HEK293 (cell line): ENCODE measurements around the gene PLEKHG7.

Experiments used
- CTCF ChIA-PET: fragments of 350-600 bp; formaldehyde crosslinking; extraction: SDS; loops from one replicate; lab custom pipeline; 2021; ENCODE audit warnings: antibody characterized with exemption; lab: Yijun Ruan, JAX
- POLR2A ChIA-PET: fragments of 300-600 bp; formaldehyde crosslinking; extraction: SDS; loops from one replicate; lab custom pipeline; 2020; ENCODE audit warnings: antibody characterized with exemption, inconsistent platforms; lab: Yijun Ruan, JAX
- H3K27ac ChIP-seq: fragments of 200-500 bp; sonication (Bioruptor generic); 2 replicates; pipeline ENCODE4 v1.5.1; 2014; ENCODE audit warnings: low read depth, low read length, control low read depth, inconsistent platforms; ENCODE audit errors: extremely low read depth
- H3K36me3 ChIP-seq, 2 experiments: fragments of 200-500 bp in 1 of 2; sonication (Bioruptor generic) in 1 of 2; 1 replicate in 1 of 2; 2 replicates in 1 of 2; pipeline ENCODE4 v1.5.1; 2014 to 2017; ENCODE audit warnings: inconsistent platforms in 2 of 2, low read length in 2 of 2; ENCODE audit not compliant: control insufficient read depth in 2 of 2, insufficient read depth in 1 of 2
- H3K4me1 ChIP-seq: fragments of 200-500 bp; sonication (Bioruptor generic); 2 replicates; pipeline ENCODE4 v1.5.1; 2014; ENCODE audit warnings: mild to moderate bottlenecking, low read length, inconsistent platforms; ENCODE audit not compliant: control insufficient read depth, insufficient read depth
- H3K4me3 ChIP-seq: 2 replicates; pipeline ENCODE4 v1.5.1; 2011; ENCODE audit warnings: low read depth, mild to moderate bottlenecking, control low read depth, low read length, moderate library complexity
- H3K9me3 ChIP-seq: fragments of 200-500 bp; sonication (Bioruptor generic); 2 replicates; pipeline ENCODE4 v1.5.1; 2014; ENCODE audit warnings: low read depth, low read length, inconsistent platforms; ENCODE audit not compliant: control insufficient read depth, insufficient read depth
- GFI1B ChIP-seq: fragments of 450-650 bp; formaldehyde crosslinking; IDR thresholded peaks from 2 replicates; pipeline ENCODE4 v1.5.1; 2016; ENCODE audit warnings: missing biosample characterization, missing genetic modification characterization
- IKZF3 ChIP-seq: fragments of 450-650 bp; IDR thresholded peaks from 2 replicates; pipeline ENCODE4 v1.5.0; 2018; ENCODE audit warnings: missing biosample characterization, mild to moderate bottlenecking, missing genetic modification characterization, moderate library complexity
- KLF1 ChIP-seq: fragments of 450-650 bp; formaldehyde crosslinking; IDR thresholded peaks from 2 replicates; pipeline ENCODE4 v1.5.1; 2016; ENCODE audit warnings: missing biosample characterization, missing genetic modification characterization
- KLF17 ChIP-seq: fragments of 450-650 bp; formaldehyde crosslinking; IDR thresholded peaks from 2 replicates; pipeline ENCODE4 v1.5.1; 2016; ENCODE audit warnings: missing biosample characterization, missing genetic modification characterization
- MYNN ChIP-seq: fragments of 450-650 bp; formaldehyde crosslinking; IDR thresholded peaks from 2 replicates; pipeline ENCODE4 v1.5.1; 2016; ENCODE audit warnings: missing biosample characterization, missing genetic modification characterization, borderline replicate concordance
- RBAK ChIP-seq: fragments of 450-650 bp; formaldehyde crosslinking; IDR thresholded peaks from 2 replicates; pipeline ENCODE4 v1.5.1; 2016; ENCODE audit warnings: missing biosample characterization, missing genetic modification characterization
- SP7 ChIP-seq: fragments of 450-650 bp; formaldehyde crosslinking; IDR thresholded peaks from 2 replicates; pipeline ENCODE4 v1.5.1; 2016; ENCODE audit warnings: missing biosample characterization, missing genetic modification characterization
- TCF7L2 ChIP-seq: IDR thresholded peaks from 2 replicates; pipeline ENCODE4 v1.6.1; 2011; ENCODE audit warnings: low read depth, mild to moderate bottlenecking, inconsistent platforms, low read length, moderate library complexity, borderline replicate concordance
- ZBTB48 ChIP-seq: fragments of 450-650 bp; formaldehyde crosslinking; IDR thresholded peaks from 2 replicates; pipeline ENCODE4 v1.5.1; 2016; ENCODE audit warnings: missing biosample characterization, missing genetic modification characterization
- ZBTB7A ChIP-seq: fragments of 450-650 bp; formaldehyde crosslinking; IDR thresholded peaks from 2 replicates; pipeline ENCODE4 v1.5.1; 2016; ENCODE audit warnings: low read depth, missing biosample characterization, missing genetic modification characterization
- ZNF121 ChIP-seq: fragments of 450-650 bp; formaldehyde crosslinking; IDR thresholded peaks from 2 replicates; pipeline ENCODE4 v1.5.1; 2016; ENCODE audit warnings: missing biosample characterization, missing genetic modification characterization
- ZNF133 ChIP-seq: fragments of 450-650 bp; formaldehyde crosslinking; IDR thresholded peaks from 2 replicates; pipeline ENCODE4 v1.5.1; 2016; ENCODE audit warnings: missing biosample characterization, missing genetic modification characterization
- ZNF140 ChIP-seq: fragments of 450-650 bp; formaldehyde crosslinking; IDR thresholded peaks from 2 replicates; pipeline ENCODE4 v1.5.1; 2016; ENCODE audit warnings: missing biosample characterization, missing genetic modification characterization
- ZNF155 ChIP-seq: fragments of 450-650 bp; formaldehyde crosslinking; IDR thresholded peaks from 2 replicates; pipeline ENCODE4 v1.5.1; 2016; ENCODE audit warnings: missing biosample characterization, missing genetic modification characterization
- ZNF169 ChIP-seq: fragments of 450-650 bp; formaldehyde crosslinking; IDR thresholded peaks from 2 replicates; pipeline ENCODE4 v1.5.1; 2016; ENCODE audit warnings: missing biosample characterization, missing genetic modification characterization
- ZNF362 ChIP-seq: fragments of 450-650 bp; formaldehyde crosslinking; IDR thresholded peaks from 2 replicates; pipeline ENCODE4 v1.5.1; 2016; ENCODE audit warnings: missing biosample characterization, missing genetic modification characterization
- ZNF37A ChIP-seq: fragments of 450-650 bp; IDR thresholded peaks from 2 replicates; pipeline ENCODE4 v1.5.1; 2018; ENCODE audit warnings: missing biosample characterization, missing genetic modification characterization
- ZNF473 ChIP-seq: fragments of 450-650 bp; formaldehyde crosslinking; IDR thresholded peaks from 2 replicates; pipeline ENCODE4 v1.5.1; 2017; ENCODE audit warnings: missing biosample characterization, missing genetic modification characterization
- ZNF501 ChIP-seq: fragments of 450-650 bp; formaldehyde crosslinking; IDR thresholded peaks from 2 replicates; pipeline ENCODE4 v1.5.1; 2016; ENCODE audit warnings: missing biosample characterization, missing genetic modification characterization
- ZNF549 ChIP-seq: fragments of 450-650 bp; IDR thresholded peaks from 2 replicates; pipeline ENCODE4 v1.5.1; 2018; ENCODE audit warnings: missing biosample characterization, missing genetic modification characterization, mild to moderate bottlenecking, inconsistent platforms, moderate library complexity
- ZNF558 ChIP-seq: fragments of 450-650 bp; formaldehyde crosslinking; IDR thresholded peaks from 2 replicates; pipeline ENCODE4 v1.5.1; 2016; ENCODE audit warnings: missing biosample characterization, missing genetic modification characterization
- ZNF660 ChIP-seq: fragments of 450-650 bp; IDR thresholded peaks from 2 replicates; pipeline ENCODE4 v1.5.1; 2018; ENCODE audit warnings: missing biosample characterization, mild to moderate bottlenecking, missing genetic modification characterization
- ZSCAN5A ChIP-seq: fragments of 450-650 bp; formaldehyde crosslinking; IDR thresholded peaks from 2 replicates; pipeline ENCODE4 v1.5.1; 2016; ENCODE audit warnings: missing biosample characterization, missing genetic modification characterization
- TF ChIP-seq, protein P1 (sequence below): fragments of 450-650 bp; formaldehyde crosslinking; IDR thresholded peaks from 2 replicates; pipeline ENCODE4 v1.5.1; 2016; ENCODE audit warnings: missing biosample characterization, missing genetic modification characterization

Gene PLEKHG7

DNA sequence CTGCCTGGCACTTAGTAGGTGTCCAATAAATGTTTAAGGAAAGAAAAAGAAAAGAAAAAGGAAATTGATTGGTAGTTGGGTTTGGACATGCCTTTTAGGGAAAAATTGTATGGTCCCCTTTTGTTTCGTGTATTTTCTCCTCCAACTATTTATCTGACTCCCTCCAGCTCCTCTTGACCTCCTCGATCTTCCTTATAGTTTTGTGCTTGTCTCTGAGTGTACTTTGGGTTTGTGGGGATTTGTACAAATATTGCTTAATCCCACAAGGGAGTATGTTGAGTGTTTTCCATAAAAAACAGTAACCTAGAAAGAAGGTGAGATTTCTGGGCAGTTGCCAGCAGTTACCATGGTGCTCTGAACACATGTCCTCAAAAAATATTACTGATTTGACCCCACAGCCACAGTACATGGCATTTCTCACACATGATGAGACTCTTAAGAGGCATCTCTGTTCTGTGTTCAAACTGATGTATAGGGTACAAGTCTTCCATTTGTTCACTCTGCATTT is 15.7 kb downstream of the PLEKHG7 start:
- ChIA-PET POLR2A (no interaction called here), CTCF (interaction anchor here (1.4 kb wide), 1 partner anchor 8 kb away, joined by 5 read pairs; no protein-coding TSS in a partner anchor)
- Histone ChIP-seq H3K36me3 (no peaks in the 10 kb centered on the region), H3K4me3 (no peak overlapping the region), H3K27ac (no peak overlapping the region), H3K9me3 (no peaks in the 10 kb centered on the region), H3K4me1 (no peaks in the 10 kb centered on the region)
- TF ChIP-seq ZNF133 (tag by site-specific recombination) (no peak), RBAK (tag by site-specific recombination) (no peak), ZNF501 (tag by site-specific recombination) (no peak), ZNF169 (tag by site-specific recombination) (no peak), SP7 (no peak), ZNF155 (no peak), KLF17 (tag by site-specific recombination) (no peak), ZBTB7A (tag by site-specific recombination) (no peak), ZSCAN5A (tag by site-specific recombination) (no peak)

DNA sequence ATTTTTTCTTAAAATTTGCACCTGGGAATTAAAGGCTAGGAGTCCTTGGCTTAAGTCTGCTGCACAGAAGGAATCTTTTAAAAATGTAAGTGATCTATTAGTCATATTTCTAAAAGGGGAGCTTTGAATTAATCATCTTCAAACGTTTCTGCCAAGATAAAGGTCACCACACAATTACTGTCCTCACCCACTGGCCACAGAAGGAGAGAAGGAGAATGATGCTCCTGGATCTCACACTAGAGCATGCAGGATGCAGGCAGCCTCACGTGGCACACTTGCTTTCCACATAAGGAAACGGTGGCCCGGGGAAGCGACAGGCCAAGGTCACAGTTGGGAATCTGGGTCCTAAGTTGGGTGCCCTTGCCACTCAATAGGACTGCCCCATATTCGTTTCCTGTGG is 16.9 kb downstream of the PLEKHG7 start:
- ChIA-PET POLR2A (no interaction called here), CTCF (no interaction called here)
- Histone ChIP-seq H3K27ac (no peak overlapping the region), H3K9me3 (no peaks in the 10 kb centered on the region), H3K4me1 (no peaks in the 10 kb centered on the region), H3K36me3 (no peaks in the 10 kb centered on the region)
- TF ChIP-seq, protein P1, sequence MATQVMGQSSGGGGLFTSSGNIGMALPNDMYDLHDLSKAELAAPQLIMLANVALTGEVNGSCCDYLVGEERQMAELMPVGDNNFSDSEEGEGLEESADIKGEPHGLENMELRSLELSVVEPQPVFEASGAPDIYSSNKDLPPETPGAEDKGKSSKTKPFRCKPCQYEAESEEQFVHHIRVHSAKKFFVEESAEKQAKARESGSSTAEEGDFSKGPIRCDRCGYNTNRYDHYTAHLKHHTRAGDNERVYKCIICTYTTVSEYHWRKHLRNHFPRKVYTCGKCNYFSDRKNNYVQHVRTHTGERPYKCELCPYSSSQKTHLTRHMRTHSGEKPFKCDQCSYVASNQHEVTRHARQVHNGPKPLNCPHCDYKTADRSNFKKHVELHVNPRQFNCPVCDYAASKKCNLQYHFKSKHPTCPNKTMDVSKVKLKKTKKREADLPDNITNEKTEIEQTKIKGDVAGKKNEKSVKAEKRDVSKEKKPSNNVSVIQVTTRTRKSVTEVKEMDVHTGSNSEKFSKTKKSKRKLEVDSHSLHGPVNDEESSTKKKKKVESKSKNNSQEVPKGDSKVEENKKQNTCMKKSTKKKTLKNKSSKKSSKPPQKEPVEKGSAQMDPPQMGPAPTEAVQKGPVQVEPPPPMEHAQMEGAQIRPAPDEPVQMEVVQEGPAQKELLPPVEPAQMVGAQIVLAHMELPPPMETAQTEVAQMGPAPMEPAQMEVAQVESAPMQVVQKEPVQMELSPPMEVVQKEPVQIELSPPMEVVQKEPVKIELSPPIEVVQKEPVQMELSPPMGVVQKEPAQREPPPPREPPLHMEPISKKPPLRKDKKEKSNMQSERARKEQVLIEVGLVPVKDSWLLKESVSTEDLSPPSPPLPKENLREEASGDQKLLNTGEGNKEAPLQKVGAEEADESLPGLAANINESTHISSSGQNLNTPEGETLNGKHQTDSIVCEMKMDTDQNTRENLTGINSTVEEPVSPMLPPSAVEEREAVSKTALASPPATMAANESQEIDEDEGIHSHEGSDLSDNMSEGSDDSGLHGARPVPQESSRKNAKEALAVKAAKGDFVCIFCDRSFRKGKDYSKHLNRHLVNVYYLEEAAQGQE (tag by site-specific recombination), result no peak
- TF ChIP-seq ZNF473 (tag by site-specific recombination) (no peak), IKZF3 (no peak), MYNN (tag by site-specific recombination) (no peak), ZBTB7A (tag by site-specific recombination) (no peak), TCF7L2 (no peak), KLF1 (tag by site-specific recombination) (no peak), RBAK (tag by site-specific recombination) (no peak), ZNF140 (tag by site-specific recombination) (no peak), GFI1B (no peak), ZNF549 (no peak), ZNF37A (no peak), ZNF362 (tag by site-specific recombination) (no peak), ZNF660 (tag by site-specific recombination) (no peak), ZBTB48 (no peak), ZNF558 (no peak), ZNF121 (tag by site-specific recombination) (no peak)
- TF ChIP-seq, all 188 proteins: peak for 0
- H3K4me3 ChIP-seq, result no peak overlapping the region
